NCI-H2196 (cell line): Measurements from ENCODE around the gene LEKR1.

Experiments used
- DNase-seq: peaks from one replicate; lab custom pipeline; 2025; ENCODE audit not compliant: unreplicated experiment; lab: John Stamatoyannopoulos, UW

Gene LEKR1

DNA sequence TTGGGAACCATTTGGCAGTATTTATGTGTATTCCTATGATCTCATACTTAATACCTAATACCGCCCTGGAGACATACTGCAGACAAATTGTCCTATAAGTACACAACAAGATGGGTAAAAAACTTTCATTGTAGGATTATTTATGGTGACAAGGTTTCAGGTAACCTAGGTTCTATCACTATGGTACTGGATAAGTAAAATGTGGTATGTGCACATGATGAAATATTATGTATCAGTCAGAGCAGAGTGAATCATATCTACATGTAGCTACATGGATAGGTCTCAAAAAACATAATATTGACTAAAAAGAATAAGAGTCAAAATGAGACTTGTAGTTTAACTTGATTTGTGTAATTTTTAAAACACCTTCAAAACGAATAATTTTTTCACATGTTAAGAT lies 147.8 kb downstream of the LEKR1 start:
- DNase-seq, result no peak

DNA sequence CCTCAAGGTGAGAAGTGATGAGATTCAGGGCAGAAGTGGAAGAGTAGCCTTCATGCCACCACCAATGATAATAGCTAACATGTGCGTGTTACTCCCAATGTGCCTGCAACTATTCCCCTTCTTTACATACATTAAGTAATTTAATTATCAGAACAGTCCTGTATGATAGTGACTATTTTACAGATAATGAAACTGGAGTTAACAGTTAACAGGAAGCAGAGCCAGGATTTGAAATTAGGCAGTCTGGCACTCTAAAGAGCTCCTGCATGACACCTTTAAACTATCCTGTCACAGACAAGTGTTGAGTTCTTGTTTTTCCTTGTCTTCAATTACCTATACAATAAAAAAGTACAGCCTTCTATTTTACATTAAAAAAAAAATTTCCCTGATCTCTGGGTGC lies 148.8 kb downstream of the LEKR1 start:
- DNase-seq, result no peak

GRCh38 chr3:156975721-156976120 lies 149.6 kb downstream of the LEKR1 start:
- no peak for DNase-seq

GRCh38 chr3:156976933-156977332 lies 150.8 kb downstream of the LEKR1 start:
- DNase-seq, result no peak

GRCh38 chr3:156978481-156978961 lies 152.4 kb downstream of the LEKR1 start:
- DNase-seq, result no peak

- DNase-seq, result no peak
These were observed 154.9 kb downstream of the LEKR1 start for GRCh38 chr3:156981005-156981404.

- DNase-seq, result no peak
These were observed 157.4 kb downstream of the LEKR1 start for GRCh38 chr3:156983559-156983958.

- no peak for DNase-seq
These were observed 159.6 kb downstream of the LEKR1 start for GRCh38 chr3:156985711-156986110.

DNA sequence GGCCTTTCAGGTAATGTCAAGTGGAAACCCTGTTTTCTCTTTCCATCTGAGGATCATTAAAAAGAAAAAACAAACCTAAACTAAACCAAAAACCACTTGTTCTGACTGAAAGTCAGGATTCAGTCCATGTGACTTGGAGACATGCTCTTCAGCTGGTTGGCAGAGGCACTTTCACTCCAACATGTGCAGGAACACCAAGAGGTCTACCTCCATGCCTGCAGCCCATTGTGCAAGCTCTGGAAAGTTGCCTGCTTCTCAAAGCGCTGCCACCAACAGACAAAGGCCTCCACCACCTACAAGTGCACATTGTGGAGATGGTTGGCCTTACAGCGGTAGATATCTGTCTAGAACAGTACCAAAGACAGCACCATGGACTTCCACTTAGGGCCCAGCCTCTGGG lies 161.8 kb downstream of the LEKR1 start:
- DNase-seq, result no peak

DNA sequence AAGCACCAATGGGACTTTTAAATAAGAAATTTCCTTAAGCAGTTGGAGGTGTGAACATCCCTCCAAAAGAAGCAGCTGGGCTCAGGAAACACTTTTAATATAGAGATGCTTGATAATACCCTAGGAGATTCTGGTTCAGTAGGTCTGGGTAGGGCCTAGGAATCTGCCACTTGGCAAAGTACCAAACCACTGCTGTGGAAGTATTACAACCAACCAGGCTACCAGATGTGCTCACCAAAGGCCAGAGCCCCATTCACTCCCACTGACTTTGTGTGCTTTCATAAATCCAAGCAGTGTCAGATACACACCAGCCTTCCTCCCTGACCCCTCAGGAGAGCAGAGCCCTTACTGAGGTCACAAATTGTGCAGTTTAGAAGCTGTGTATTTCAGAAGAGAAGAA lies 171.2 kb downstream of the LEKR1 start:
- DNase-seq, result no peak

DNA sequence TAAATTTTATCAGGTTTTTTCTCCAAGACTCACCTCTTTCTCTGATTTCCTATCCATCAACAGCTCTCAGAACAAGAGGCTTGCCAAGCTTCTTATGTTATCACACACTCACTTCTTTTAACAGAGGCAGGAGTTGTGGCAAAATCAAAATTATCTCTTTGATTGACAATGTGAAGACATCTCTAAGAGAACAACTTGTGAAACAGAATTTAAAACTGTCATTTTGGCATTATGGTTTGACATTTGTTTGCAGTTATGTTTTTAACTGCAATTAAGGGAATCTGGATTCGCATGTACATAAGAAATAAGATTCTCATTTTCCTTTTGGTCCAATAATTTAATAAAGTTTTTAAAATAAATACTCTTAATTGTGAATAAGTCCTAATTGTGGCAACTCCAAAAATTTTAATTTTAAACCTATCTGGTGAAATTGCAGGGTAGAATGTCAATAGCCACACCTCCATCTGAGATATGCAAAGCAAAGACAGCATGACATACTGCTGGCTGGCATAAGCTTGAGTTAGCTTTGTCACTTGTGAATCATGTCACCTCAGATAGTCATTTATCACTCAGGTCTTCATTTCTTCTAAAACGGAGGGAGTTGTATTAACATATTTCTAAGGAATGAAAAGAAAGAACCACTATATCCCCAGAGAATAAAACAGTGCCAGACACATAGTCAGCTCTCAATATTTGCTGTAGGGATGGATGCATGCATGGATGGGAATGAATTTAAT lies 175.2 kb downstream of the LEKR1 start:
- DNase-seq, result no peak

DNA sequence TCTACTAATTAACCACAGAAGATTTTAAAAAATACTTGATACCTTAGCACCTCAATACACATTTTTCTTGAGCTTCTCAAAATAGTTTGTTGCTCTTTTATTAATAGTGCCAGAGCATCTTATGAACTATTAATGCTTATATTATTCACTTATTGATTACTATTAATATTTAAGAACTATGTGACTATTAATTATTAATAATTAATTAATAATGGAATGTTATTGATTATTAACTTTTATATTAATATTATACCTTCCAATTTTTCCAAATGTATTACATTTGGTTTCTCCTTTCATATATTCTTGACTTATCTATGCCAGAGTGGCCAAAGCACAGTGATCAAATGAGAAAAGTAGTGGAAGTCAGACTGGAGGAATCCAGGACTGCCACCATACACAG lies 195.5 kb downstream of the LEKR1 start:
- DNase-seq, result no peak

- no peak for DNase-seq
These were observed 197.1 kb downstream of the LEKR1 start for GRCh38 chr3:157023226-157023625.

GRCh38 chr3:157026091-157026490 lies 199.9 kb downstream of the LEKR1 start:
- no peak for DNase-seq

GRCh38 chr3:157027861-157028745 lies 201.9 kb downstream of the LEKR1 start:
- no peak for DNase-seq

DNA sequence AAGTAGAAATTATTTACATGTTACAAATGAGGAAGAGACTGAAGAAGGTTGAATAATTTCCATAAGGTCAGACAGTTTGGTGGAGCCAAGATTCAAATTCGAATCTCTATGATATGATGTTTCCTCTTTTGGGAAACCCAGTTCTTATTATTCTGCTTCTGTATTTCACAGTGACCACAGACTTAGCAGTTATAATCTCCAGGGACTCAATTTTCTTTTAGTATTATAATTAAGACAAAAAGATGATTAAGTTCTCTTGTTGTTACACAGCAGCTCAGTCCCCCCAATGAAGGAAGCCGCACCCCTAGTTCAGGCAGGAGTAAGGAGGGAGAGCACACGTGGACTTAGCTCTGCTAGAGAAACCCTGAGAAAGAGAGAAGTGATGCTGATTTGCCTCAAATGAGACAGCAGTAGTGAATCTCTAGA lies 203.2 kb downstream of the LEKR1 start:
- no peak for DNase-seq

DNA sequence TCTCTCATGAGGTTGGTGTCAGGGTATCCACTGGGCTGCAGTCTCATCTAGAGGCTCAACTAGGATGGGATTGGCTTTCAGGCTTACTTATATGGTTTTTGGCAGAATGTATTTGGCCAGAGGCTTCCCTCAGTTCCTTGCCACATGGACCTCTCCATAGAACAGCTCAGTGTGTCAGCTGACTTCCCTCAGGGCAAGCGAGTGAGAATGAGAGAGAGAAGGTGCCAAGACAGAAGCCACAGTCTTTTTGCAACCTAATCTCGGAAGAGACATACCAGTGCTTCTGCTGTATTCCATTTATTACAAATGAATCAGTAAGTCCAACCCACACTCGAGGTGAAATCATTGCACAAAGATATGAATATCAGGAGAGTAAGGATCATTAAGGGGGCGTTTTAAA lies 204.6 kb downstream of the LEKR1 start:
- no peak for DNase-seq

GRCh38 chr3:157033001-157033400 lies 206.8 kb downstream of the LEKR1 start:
- DNase-seq, result no peak

DNA sequence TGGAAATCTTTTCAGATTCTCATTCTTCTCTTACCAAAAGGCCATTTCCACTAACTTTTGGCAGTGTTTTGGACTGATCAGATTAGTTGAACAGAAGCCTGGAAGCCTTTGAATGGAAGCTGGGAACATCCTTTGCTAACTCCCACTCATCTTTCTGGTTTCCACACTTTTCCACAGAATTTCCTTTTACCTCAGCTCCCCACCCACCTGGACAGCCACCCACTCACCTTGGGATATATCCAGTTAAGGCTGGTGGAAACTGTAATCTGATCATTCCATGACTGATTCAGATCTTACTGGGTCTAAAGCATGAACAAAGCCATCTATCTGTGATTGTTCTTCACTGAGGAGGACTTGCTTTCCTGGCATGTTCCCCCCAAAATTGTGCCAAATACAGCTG lies 214.3 kb downstream of the LEKR1 start:
- DNase-seq, result no peak

DNA sequence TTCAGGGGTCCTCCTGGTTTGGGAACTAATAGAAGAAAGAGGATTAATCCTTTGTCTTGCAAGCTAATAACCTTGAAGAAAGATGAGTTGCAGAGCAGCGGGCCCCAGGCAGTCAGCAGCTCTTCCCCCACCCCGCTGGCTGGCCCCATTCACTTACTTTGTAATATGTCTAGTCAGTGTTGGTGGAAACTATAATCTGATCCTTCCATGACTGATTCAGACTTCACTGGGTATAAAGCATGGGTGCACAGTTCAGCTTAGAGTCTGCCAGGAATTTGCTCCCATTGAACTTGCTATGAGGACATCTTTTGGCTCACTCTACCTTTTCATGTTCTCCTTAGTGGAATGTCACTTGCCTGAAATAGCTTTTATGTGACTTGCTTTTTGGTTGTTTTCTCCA lies 216.1 kb downstream of the LEKR1 start:
- no peak for DNase-seq

GRCh38 chr3:157043771-157044170 lies 217.6 kb downstream of the LEKR1 start:
- no peak for DNase-seq

DNA sequence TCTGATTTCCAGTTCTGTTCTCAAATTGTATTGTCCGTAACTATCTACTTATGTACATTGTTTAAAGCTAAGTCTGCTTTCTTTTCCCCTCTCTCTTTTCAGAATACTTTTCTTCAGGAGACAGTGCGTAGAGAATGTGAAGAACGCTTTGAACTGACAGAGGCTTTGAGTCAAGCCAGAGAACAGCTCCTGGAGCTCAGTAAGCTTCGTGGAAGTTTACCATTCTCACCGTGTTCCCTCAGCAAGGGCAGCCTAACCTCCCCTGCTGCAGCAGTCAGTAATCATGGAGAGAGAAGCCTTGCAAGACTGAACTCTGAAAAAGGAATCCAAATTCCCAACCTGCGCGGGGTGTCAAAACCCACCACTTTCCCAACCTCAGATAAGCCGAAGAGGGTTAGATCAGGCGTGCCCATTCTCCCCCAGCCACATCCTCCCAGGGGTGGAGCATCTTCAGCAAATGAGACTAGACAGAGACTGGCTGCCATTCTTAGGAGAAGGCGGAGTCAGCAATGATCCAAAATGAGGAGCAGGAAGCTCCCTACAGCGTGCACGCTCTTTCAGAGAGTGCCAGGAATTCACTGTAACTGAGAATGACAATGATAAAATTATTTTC lies 219.2 kb downstream of the LEKR1 start:
- no peak for DNase-seq
